Testis (tissue), 2 donors: ENCODE results near the gene CGB1.
"Not testable (repeated sequence)": the region's sequence is repeated elsewhere in the genome, so short reads cannot be mapped to it uniquely, and the experiment has no call there.

ENCODE experiments used
- POLR2A ChIP-seq: fragments of 450-650 bp; IDR thresholded peaks from one replicate; pipeline ENCODE4 v1.6.1; 2017; ENCODE audit warnings: antibody characterized with exemption, mild to moderate bottlenecking, moderate library complexity
- TF ChIP-seq, protein P1 (sequence below), 3 experiments: fragments of 450-650 bp in 2 of 3; fragments of 200-600 bp in 1 of 3; sonication (generic) in 1 of 3; IDR thresholded peaks; one replicate each; pipeline ENCODE4 v1.5.1; 2016 to 2019; ENCODE audit warnings: antibody characterized with exemption in 3 of 3, mild to moderate bottlenecking in 2 of 3, moderate library complexity in 1 of 3

- TF ChIP-seq, protein P1, sequence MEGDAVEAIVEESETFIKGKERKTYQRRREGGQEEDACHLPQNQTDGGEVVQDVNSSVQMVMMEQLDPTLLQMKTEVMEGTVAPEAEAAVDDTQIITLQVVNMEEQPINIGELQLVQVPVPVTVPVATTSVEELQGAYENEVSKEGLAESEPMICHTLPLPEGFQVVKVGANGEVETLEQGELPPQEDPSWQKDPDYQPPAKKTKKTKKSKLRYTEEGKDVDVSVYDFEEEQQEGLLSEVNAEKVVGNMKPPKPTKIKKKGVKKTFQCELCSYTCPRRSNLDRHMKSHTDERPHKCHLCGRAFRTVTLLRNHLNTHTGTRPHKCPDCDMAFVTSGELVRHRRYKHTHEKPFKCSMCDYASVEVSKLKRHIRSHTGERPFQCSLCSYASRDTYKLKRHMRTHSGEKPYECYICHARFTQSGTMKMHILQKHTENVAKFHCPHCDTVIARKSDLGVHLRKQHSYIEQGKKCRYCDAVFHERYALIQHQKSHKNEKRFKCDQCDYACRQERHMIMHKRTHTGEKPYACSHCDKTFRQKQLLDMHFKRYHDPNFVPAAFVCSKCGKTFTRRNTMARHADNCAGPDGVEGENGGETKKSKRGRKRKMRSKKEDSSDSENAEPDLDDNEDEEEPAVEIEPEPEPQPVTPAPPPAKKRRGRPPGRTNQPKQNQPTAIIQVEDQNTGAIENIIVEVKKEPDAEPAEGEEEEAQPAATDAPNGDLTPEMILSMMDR (IDR thresholded peaks at IDR 0.05) = not testable (repeated sequence)
- not testable (repeated sequence) for TF ChIP-seq POLR2A
These were observed 12.3 kb upstream of the CGB1 start, which contains the start of gene CGB8 for GRCh38 chr19:49049011-49049410.
